Neural progenitor cell (in vitro differentiated cells): ENCODE measurements around the gene HS2ST1.

Source experiments
- CTCF ChIP-seq: fragments of 200-600 bp; sonication (generic); IDR thresholded peaks from 2 replicates; pipeline ENCODE4 v1.5.1; 2017; ENCODE audit warnings: antibody characterized with exemption, mild to moderate bottlenecking
- EZH2 ChIP-seq: fragments of 200-600 bp; sonication (generic); IDR thresholded peaks from 2 replicates; pipeline ENCODE4 v1.6.1; 2017; ENCODE audit warnings: antibody characterized with exemption, mild to moderate bottlenecking, moderate library complexity
- EZH2phosphoT487 ChIP-seq: fragments of 200-600 bp; sonication (generic); IDR thresholded peaks from 2 replicates; pipeline ENCODE4 v1.6.1; 2017; ENCODE audit warnings: antibody characterized with exemption

GRCh38 chr1:87119541-87120140 lies 205.2 kb downstream of the HS2ST1 start:
- no peak for TF ChIP-seq CTCF
- no peak for TF ChIP-seq EZH2phosphoT487
- TF ChIP-seq EZH2 = no peak
